DMS153 treated with DMSO at 0.1 percent for 48 hours (cell line): ENCODE data around the gene SLC35F3.
"Not testable (repeated sequence)": the region's sequence is repeated elsewhere in the genome, so short reads cannot be mapped to it uniquely, and the experiment has no call there.

Experiments used
- DNase-seq: peaks from one replicate; lab custom pipeline; 2025; ENCODE audit not compliant: unreplicated experiment; lab: John Stamatoyannopoulos, UW

The SLC35F3 gene

GRCh38 chr1:234136073-234136472 lies 231.6 kb downstream of the SLC35F3 start:
- DNase-seq: no peak

GRCh38 chr1:234139966-234140365 lies 235.5 kb downstream of the SLC35F3 start:
- no peak for DNase-seq

GRCh38 chr1:234140388-234140787 lies 235.9 kb downstream of the SLC35F3 start:
- DNase-seq: no peak

GRCh38 chr1:234141006-234141405 lies 236.5 kb downstream of the SLC35F3 start:
- no peak for DNase-seq

- no peak for DNase-seq
These were observed 239.2 kb downstream of the SLC35F3 start for GRCh38 chr1:234143681-234144080.

- DNase-seq: no peak
These were observed 240.4 kb downstream of the SLC35F3 start for GRCh38 chr1:234144901-234145300.

- DNase-seq: no peak
These were observed 243.9 kb downstream of the SLC35F3 start for GRCh38 chr1:234148350-234148749.

- DNase-seq: no peak
These were observed 244.3 kb downstream of the SLC35F3 start for GRCh38 chr1:234148816-234149215.

- DNase-seq: no peak
These were observed 244.7 kb downstream of the SLC35F3 start for GRCh38 chr1:234149217-234149616.

- DNase-seq: no peak
These were observed 246.4 kb downstream of the SLC35F3 start for GRCh38 chr1:234150892-234151291.

- not testable (repeated sequence) for DNase-seq
These were observed 247.9 kb downstream of the SLC35F3 start for GRCh38 chr1:234152344-234152743.

GRCh38 chr1:234154320-234155251 lies 250.1 kb downstream of the SLC35F3 start:
- no peak for DNase-seq

- no peak for DNase-seq
These were observed 258.2 kb downstream of the SLC35F3 start for GRCh38 chr1:234162661-234163060.

- no peak for DNase-seq
These were observed 258.9 kb downstream of the SLC35F3 start for GRCh38 chr1:234163267-234163919.

GRCh38 chr1:234164098-234164709 lies 259.7 kb downstream of the SLC35F3 start:
- no peak for DNase-seq

- no peak for DNase-seq
These were observed 263.7 kb downstream of the SLC35F3 start for GRCh38 chr1:234168061-234168724.

- DNase-seq: no peak
These were observed 264.8 kb downstream of the SLC35F3 start for GRCh38 chr1:234169161-234169849.

- DNase-seq: no peak
These were observed 265.6 kb downstream of the SLC35F3 start for GRCh38 chr1:234170067-234170466.

GRCh38 chr1:234170622-234171021 lies 266.1 kb downstream of the SLC35F3 start:
- no peak for DNase-seq

GRCh38 chr1:234173968-234174367 lies 269.5 kb downstream of the SLC35F3 start:
- DNase-seq: no peak

- DNase-seq: no peak
These were observed 270.9 kb downstream of the SLC35F3 start for GRCh38 chr1:234175363-234175762.
